Forelimb muscle (tissue), 1 donor: ENCODE results near the gene DYRK4. TPM values are rescaled to one million over a fixed set of nuclear protein-coding genes. Genes with fewer than 3 reads are reported as not detected.
"Not testable (repeated sequence)": the region's sequence is repeated elsewhere in the genome, so short reads cannot be mapped to it uniquely, and the experiment has no call there.

Experiments
- DNase-seq: peaks from one replicate; pipeline ENCODE4 v3.0.0-alpha.2; 2013; ENCODE audit warnings: low read depth
- polyA plus RNA-seq: library from polyadenylated mRNA; unstranded; fragments of 120-200 nt; gene quantifications from one replicate; pipeline ENCODE4 v1.2.1, GENCODE V29; 2013; ENCODE audit not compliant: insufficient read length

Gene DYRK4
- 19.2 TPM for polyA plus RNA-seq

GRCh38 chr12:4562034-4562657 is at the start of gene DYRK4:
Gene DYRK4 (plus strand): TSS chr12:4562208. CDS start chr12:4562246, 38 bp downstream.
- DNase-seq, result no peak

- no peak for DNase-seq
Measured at GRCh38 chr12:4518106-4518728, 43.8 kb upstream of the DYRK4 start.

GRCh38 chr12:4523443-4523842 is 38.6 kb upstream of the DYRK4 start:
- DNase-seq, result not testable (repeated sequence)

- no peak for DNase-seq
Measured at GRCh38 chr12:4526923-4527546, 35.0 kb upstream of the DYRK4 start.

- no peak for DNase-seq
Measured at GRCh38 chr12:4530160-4530559, 31.8 kb upstream of the DYRK4 start.

- DNase-seq, result no peak
Measured at GRCh38 chr12:4530982-4531586, 30.9 kb upstream of the DYRK4 start.

- no peak for DNase-seq
Measured at GRCh38 chr12:4535092-4535491, 26.9 kb upstream of the DYRK4 start.

- DNase-seq, result no peak
Measured at GRCh38 chr12:4535871-4536270, 26.1 kb upstream of the DYRK4 start.

- peak; percentile 93 for DNase-seq
Measured at GRCh38 chr12:4538207-4539160, 23.5 kb upstream of the DYRK4 start, which contains the start of gene RAD51AP1. Gene RAD51AP1 (plus strand): TSS chr12:4538890. CDS start chr12:4538940, 50 bp downstream.

- no peak for DNase-seq
Measured at GRCh38 chr12:4539167-4539870, 22.7 kb upstream of the DYRK4 start.

- DNase-seq, result no peak
Measured at GRCh38 chr12:4540170-4540569, 21.8 kb upstream of the DYRK4 start.

- DNase-seq, result no peak
Measured at GRCh38 chr12:4540638-4541037, 21.4 kb upstream of the DYRK4 start.

- DNase-seq, result no peak
Measured at GRCh38 chr12:4545195-4545594, 16.8 kb upstream of the DYRK4 start.

- DNase-seq, result no peak
Measured at GRCh38 chr12:4552191-4552590, 9.8 kb upstream of the DYRK4 start.

GRCh38 chr12:4553943-4554342 is 8.1 kb upstream of the DYRK4 start:
- DNase-seq, result no peak

GRCh38 chr12:4555804-4556203 is 6.2 kb upstream of the DYRK4 start:
- no peak for DNase-seq

GRCh38 chr12:4556735-4557530 is 5.1 kb upstream of the DYRK4 start:
- DNase-seq, result no peak

- DNase-seq, result no peak
Measured at GRCh38 chr12:4557586-4557985, 4.4 kb upstream of the DYRK4 start.

- no peak for DNase-seq
Measured at GRCh38 chr12:4558171-4558570, 3.8 kb upstream of the DYRK4 start.

GRCh38 chr12:4563336-4563735 is 1.3 kb downstream of the DYRK4 start:
- no peak for DNase-seq
